Activated T-cell treated with anti-CD3 and anti-CD28 coated beads for 48 hours (primary cell): Measurements from ENCODE around the gene BCKDHB.

Experiments used
- DNase-seq: peaks from one replicate; pipeline ENCODE4 v3.0.0-alpha.2; 2020; ENCODE audit warnings: low read depth

Gene BCKDHB

DNA sequence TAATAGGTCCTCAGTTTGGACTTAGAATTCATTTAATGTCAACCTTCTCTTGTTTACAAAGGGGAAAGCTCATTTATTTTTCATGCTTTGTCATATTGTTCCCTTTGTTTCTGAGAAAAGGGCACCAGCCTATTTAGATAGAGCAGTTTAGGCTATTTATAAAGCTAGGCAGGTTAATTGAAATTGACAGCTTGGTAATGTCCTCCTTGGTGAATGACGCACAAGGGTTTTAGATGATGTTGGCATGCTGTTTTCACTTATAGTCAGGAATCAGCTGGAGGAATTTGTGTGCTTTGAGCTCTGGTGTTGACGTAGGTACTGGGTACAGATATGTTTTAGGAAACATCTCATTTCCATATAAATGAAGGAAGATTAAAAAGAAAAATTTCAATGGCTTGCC lies 45.2 kb downstream of the BCKDHB start:
- DNase-seq: no peak

DNA sequence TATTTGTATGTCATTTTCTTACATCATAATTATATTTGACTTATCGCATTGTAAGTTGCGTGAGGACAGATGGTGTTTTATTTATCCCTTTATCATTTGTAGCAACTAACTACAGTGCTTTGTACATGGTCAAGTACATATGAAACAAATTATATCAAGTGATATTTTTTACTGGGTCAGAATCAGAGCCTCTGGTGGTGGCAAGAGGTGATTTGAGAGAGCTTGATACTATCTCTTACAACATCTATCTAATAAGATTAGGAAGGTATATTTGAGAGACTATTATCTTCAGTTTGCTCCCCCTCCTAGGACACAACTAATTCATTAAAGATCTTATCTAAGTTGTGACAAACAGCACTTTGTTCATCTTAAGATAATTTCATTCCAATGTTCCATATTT lies 47.7 kb downstream of the BCKDHB start:
- no peak for DNase-seq

GRCh38 chr6:80156221-80156620 lies 49.8 kb downstream of the BCKDHB start:
- no peak for DNase-seq

- no peak for DNase-seq
Measured at GRCh38 chr6:80158478-80158989, 52.1 kb downstream of the BCKDHB start.

DNA sequence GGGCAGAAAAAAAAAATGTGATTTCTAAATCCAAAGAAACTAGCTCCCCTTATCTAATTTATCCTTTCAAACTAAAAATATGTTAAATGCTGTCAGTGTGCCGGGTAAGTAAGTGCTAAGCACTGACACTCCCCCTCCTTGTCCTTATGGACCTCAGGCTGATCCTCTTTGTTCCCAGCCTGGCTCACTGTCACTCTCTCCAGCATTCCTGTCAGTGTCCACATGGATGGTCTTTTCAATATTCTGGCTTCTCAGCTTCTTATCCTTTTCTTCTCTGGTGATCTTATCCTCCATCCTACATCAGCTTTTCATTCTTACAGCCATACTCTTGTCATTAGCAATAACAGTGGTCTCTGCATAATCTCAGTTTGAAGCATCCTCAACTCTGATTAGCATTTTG lies 55.0 kb downstream of the BCKDHB start:
- no peak for DNase-seq

DNA sequence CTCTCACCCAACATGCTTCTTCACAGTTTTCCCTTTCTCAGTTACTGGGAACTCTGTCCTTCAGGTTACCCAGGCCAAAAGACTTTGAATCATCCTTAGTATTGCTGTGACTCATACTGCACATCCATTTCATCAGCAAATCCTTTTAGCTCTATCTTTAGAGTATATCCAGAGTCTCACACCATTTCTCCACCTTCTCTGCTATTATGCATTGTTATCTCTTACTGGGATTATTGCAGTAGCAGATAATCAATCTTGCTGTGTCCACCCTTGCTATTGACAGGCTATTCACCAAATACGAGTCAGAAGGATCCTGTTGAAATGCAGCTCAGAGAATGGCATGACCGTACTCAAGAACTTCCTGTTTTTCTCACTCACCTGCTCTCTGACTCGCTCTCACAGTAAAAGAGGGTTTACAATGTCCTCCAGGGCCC lies 57.3 kb downstream of the BCKDHB start:
- no peak for DNase-seq

- DNase-seq: peak; percentile 8
Measured at GRCh38 chr6:80165143-80165542, 58.7 kb downstream of the BCKDHB start.

DNA sequence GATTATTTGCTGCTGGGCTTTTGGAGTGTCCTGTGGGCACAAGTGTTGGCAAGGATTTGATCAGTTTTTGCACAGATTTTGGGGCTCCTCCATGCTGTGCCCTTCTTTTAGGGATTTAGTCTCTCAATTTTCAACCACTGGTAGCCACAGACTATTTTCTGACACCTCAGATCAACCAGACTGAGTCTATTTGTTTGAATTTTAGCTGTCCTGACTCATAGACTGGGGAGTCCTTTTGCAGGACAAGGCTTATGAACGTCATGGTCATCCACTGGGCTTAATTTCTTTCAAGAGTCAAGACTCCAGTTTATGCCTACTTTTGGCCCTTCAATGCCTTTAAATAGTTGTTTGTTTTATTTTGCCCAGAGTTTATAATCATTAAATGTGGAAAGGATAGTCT lies 59.3 kb downstream of the BCKDHB start:
- no peak for DNase-seq

- DNase-seq: no peak
Measured at GRCh38 chr6:80170433-80170832, 64.0 kb downstream of the BCKDHB start.

- DNase-seq: no peak
Measured at GRCh38 chr6:80173411-80173810, 66.9 kb downstream of the BCKDHB start.

DNA sequence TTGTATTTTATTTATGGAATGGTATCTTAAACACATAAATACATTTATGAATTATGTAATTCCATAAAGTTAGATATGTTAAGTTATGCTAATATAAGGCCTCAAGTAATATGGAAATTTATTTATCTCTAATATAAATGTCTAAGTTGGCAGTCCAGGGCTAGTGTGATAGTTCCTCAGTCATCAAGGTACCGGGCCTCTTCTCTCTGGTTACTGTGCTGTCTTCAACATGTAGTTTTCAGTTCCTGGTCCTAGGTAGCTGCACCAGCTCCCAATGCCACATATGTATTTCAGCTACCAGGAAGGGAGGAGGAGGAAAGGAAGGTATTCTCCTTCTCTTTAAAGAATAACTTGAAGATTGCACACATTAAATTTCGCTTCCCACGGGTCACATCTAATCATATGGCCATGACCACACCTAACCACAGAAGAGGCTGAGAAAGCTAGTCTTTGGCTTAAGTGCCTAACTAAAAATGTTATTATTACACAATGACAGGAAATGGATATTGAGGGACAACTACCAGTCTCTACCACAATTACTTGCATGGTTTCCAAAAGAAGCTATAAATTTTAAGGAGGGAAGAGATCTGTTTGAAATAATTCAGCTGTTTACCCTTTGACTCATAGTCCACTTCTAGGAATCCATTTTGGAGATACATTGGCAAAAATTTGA lies 68.6 kb downstream of the BCKDHB start:
- no peak for DNase-seq

- DNase-seq: no peak
Measured at GRCh38 chr6:80179695-80180094, 73.2 kb downstream of the BCKDHB start.

DNA sequence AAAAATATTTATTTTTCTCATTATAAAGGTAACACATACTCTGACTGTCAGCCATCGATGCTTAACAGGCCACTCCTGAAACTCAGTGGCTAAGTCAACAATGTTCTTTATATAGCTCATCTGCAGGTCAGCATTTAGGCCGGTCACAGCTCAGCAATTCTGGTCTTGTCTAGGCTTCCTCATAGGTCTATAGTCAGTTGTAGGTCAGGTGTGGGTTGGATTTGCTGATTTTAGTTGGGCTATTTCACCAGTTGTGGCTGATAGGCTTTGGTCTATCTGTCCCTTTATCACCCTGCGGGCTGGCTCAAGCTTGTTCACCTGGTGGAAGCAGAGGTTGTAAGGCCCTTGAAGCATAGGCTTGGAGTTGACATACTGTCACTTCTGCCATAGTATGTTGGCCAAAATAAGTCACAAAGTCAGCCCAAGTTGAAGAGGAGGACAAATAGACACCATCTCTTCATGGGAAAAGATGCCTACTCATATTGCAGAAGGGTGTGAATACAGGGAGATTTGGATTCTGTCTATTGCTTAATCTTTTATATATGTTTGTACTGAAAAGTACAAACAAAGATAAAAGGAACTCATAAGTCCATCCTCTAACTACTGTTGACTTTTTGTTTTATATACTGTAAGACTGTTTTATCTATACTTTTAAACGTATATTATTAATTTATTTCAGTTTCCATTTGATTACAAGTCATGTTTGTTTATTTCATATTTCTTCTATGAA lies 75.0 kb downstream of the BCKDHB start:
- no peak for DNase-seq

DNA sequence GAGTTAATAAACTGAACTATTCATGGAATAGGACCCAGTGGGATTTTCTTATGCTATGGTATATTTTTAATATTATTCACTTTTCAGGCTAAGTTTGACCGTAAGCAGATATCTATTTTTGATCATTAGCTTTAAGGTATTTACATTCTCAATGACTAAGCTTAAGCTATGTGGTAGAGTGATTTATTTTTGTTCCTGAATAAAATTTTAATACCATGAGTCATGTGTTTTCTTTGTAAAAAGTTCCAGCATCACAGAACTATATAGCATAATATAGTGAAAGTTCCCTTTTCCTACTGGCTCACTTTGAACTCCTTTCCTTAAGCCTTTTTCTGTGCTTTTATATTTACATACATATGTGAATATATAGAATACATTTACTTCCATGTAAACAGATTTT lies 75.8 kb downstream of the BCKDHB start:
- DNase-seq: no peak

GRCh38 chr6:80183019-80183795 lies 76.7 kb downstream of the BCKDHB start:
- DNase-seq: no peak

DNA sequence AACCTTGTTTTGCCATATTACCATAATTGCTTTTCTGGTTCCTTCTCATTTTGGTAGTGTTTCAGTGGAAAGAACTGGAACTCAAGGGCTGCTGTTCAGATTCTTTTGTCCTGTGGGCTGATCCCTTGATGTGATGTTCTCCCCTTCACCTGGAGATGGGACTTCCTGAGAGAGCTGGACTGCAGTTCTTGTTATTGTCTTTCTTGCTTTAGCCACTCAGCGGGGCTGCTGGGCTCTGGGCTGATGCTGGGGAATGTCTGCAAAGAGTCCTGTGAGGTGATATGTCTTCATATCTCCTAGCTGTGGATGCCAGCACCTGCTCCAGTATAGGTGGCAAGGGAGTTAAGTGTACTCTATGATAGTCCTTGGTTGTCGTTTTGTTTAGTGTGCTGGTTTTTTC lies 79.0 kb downstream of the BCKDHB start:
- no peak for DNase-seq

GRCh38 chr6:80186082-80186481 lies 79.6 kb downstream of the BCKDHB start:
- no peak for DNase-seq

GRCh38 chr6:80196906-80197305 lies 90.4 kb downstream of the BCKDHB start:
- DNase-seq: no peak

GRCh38 chr6:80197474-80197873 lies 91.0 kb downstream of the BCKDHB start:
- DNase-seq: no peak

DNA sequence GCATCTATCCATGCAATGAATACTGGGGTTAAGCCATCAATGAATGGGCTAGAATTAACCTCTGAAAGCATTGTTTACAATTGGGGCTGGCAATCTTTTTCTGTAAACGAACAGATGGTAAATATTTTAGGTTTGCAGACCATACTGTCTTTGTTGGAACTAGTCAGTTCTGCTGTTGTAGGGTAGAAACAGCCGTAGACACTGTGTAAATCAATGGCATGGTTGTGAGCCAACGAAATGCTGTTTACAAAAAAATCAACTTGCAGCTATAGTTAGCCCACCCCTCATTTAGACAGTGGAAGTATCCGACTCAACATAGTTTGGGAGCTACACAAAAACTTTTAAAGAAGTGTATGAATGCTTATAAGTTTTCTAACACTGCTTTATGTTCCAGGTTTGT lies 91.5 kb downstream of the BCKDHB start:
- no peak for DNase-seq

- no peak for DNase-seq
Measured at GRCh38 chr6:80203283-80203682, 96.8 kb downstream of the BCKDHB start.

- DNase-seq: no peak
Measured at GRCh38 chr6:80205404-80205803, 98.9 kb downstream of the BCKDHB start.

- no peak for DNase-seq
Measured at GRCh38 chr6:80206758-80207157, 100.3 kb downstream of the BCKDHB start.
